EH (cell line): ENCODE results near the gene TFR2.
A peak's percentile ranks its signal among the peaks of the same experiment; 100 is the strongest.

Experiments used
- DNase-seq: peaks from one replicate; pipeline ENCODE4 v3.0.0-alpha.2; 2015; ENCODE audit warnings: low read depth

The TFR2 gene

GRCh38 chr7:100612730-100613390, 28.5 kb downstream of the TFR2 start:
- DNase-seq: peak; percentile 14

GRCh38 chr7:100611983-100612729, 29.2 kb downstream of the TFR2 start, which contains the start of gene MOSPD3:
TSS of gene MOSPD3 (plus strand) at chr7:100612540. CDS start at chr7:100612792, 252 bp downstream.
- peak; percentile 100 for DNase-seq

- no peak for DNase-seq
Measured at GRCh38 chr7:100609958-100610357, 31.4 kb downstream of the TFR2 start.

- DNase-seq: peak; percentile 21
Measured at GRCh38 chr7:100607111-100607510, 34.2 kb downstream of the TFR2 start.

GRCh38 chr7:100606313-100606712, 35.0 kb downstream of the TFR2 start:
- DNase-seq: no peak

- DNase-seq: no peak
Measured at GRCh38 chr7:100604976-100605911, 36.1 kb downstream of the TFR2 start.

GRCh38 chr7:100604028-100604975, 37.0 kb downstream of the TFR2 start:
- DNase-seq: peak; percentile 83

GRCh38 chr7:100603726-100604027, 37.7 kb downstream of the TFR2 start:
- DNase-seq: peak; percentile 55

- peak; percentile 95 for DNase-seq
Measured at GRCh38 chr7:100602889-100603725, 38.2 kb downstream of the TFR2 start.

GRCh38 chr7:100600730-100601038, 40.7 kb downstream of the TFR2 start:
- no peak for DNase-seq

GRCh38 chr7:100599911-100600729, 41.2 kb downstream of the TFR2 start:
- no peak for DNase-seq

GRCh38 chr7:100598425-100598824, 42.9 kb downstream of the TFR2 start:
- DNase-seq: peak; percentile 9

GRCh38 chr7:100595188-100595587, 46.2 kb downstream of the TFR2 start:
- DNase-seq: no peak

- DNase-seq: no peak
Measured at GRCh38 chr7:100591596-100591995, 49.8 kb downstream of the TFR2 start.

GRCh38 chr7:100590077-100590737, 51.1 kb downstream of the TFR2 start:
- no peak for DNase-seq

GRCh38 chr7:100589341-100589947, 51.9 kb downstream of the TFR2 start:
- no peak for DNase-seq

GRCh38 chr7:100588438-100588837, 52.9 kb downstream of the TFR2 start:
- DNase-seq: peak; percentile 54

- peak; percentile 100 for DNase-seq
Measured at GRCh38 chr7:100586266-100587025, 54.9 kb downstream of the TFR2 start, which contains the start of gene FBXO24. TSS of gene FBXO24 (plus strand) at chr7:100586328. CDS start at chr7:100586626, 298 bp downstream.
